Neural progenitor cell (in vitro differentiated cells): Measurements from ENCODE around the gene XPNPEP3.

Experiments
- CTCF ChIP-seq: fragments of 200-600 bp; sonication (generic); IDR thresholded peaks from 2 replicates; pipeline ENCODE4 v1.5.1; 2017; ENCODE audit warnings: antibody characterized with exemption, mild to moderate bottlenecking
- EZH2 ChIP-seq: fragments of 200-600 bp; sonication (generic); IDR thresholded peaks from 2 replicates; pipeline ENCODE4 v1.6.1; 2017; ENCODE audit warnings: antibody characterized with exemption, mild to moderate bottlenecking, moderate library complexity

- TF ChIP-seq CTCF: no peak
- no peak for TF ChIP-seq EZH2
Observed at GRCh38 chr22:40890881-40891280, 33.9 kb downstream of the XPNPEP3 start.
